ENCODE data around the gene RNF144B.

Gene RNF144B

GRCh38 chr6:18414116-18414515 lies 27.0 kb downstream of the RNF144B start:
- TF ChIP-seq TAF1 (IDR thresholded peaks at IDR 0.05; ENCODE audit: borderline replicate concordance, low read depth, low read length) = no peak
- TF ChIP-seq POLR2A (IDR thresholded peaks at IDR 0.05; ENCODE audit: low read depth, low read length) = no peak
- TF ChIP-seq POLR2AphosphoS5 (IDR thresholded peaks at IDR 0.05; ENCODE audit: low read depth, low read length) = no peak
- DNase-seq (ENCODE audit: insufficient read length) (no peak), FAIRE-seq (no peak)

GRCh38 chr6:18415207-18415606 lies 28.1 kb downstream of the RNF144B start:
- TF ChIP-seq POLR2AphosphoS5 (IDR thresholded peaks at IDR 0.05; ENCODE audit: low read depth, low read length) (no peak), POLR2A (IDR thresholded peaks at IDR 0.05; ENCODE audit: low read depth, low read length) (no peak), TAF1 (IDR thresholded peaks at IDR 0.05; ENCODE audit: borderline replicate concordance, low read depth, low read length) (no peak)
- FAIRE-seq (no peak), DNase-seq (ENCODE audit: insufficient read length) (no peak)

GRCh38 chr6:18415671-18416340 lies 28.7 kb downstream of the RNF144B start:
- FAIRE-seq = no peak
- DNase-seq (ENCODE audit: insufficient read length) = no peak

GRCh38 chr6:18416341-18416679 lies 29.2 kb downstream of the RNF144B start:
- DNase-seq (ENCODE audit: insufficient read length) = no peak
- TF ChIP-seq TAF1 (IDR thresholded peaks at IDR 0.05; ENCODE audit: borderline replicate concordance, low read depth, low read length) = no peak
- no peak for TF ChIP-seq POLR2AphosphoS5 (IDR thresholded peaks at IDR 0.05; ENCODE audit: low read depth, low read length)
- TF ChIP-seq POLR2A (IDR thresholded peaks at IDR 0.05; ENCODE audit: low read depth, low read length) = no peak
- FAIRE-seq = no peak

More at GRCh38 chr6:18415671-18416340, 28.7 kb downstream of the RNF144B start:
- TF ChIP-seq POLR2AphosphoS5 (IDR thresholded peaks at IDR 0.05; ENCODE audit: low read depth, low read length) = no peak
- TF ChIP-seq POLR2A (IDR thresholded peaks at IDR 0.05; ENCODE audit: low read depth, low read length) = no peak
- TF ChIP-seq TAF1 (IDR thresholded peaks at IDR 0.05; ENCODE audit: borderline replicate concordance, low read depth, low read length) = no peak

- TF ChIP-seq POLR2AphosphoS5 (IDR thresholded peaks at IDR 0.05; ENCODE audit: low read depth, low read length) (no peak), TAF1 (IDR thresholded peaks at IDR 0.05; ENCODE audit: borderline replicate concordance, low read depth, low read length) (no peak), POLR2A (IDR thresholded peaks at IDR 0.05; ENCODE audit: low read depth, low read length) (no peak)
Observed at GRCh38 chr6:18420328-18420727, 33.2 kb downstream of the RNF144B start.

GRCh38 chr6:18422136-18422535 lies 35.0 kb downstream of the RNF144B start:
- no peak for FAIRE-seq
- no peak for TF ChIP-seq POLR2AphosphoS5 (IDR thresholded peaks at IDR 0.05; ENCODE audit: low read depth, low read length)
- no peak for TF ChIP-seq POLR2A (IDR thresholded peaks at IDR 0.05; ENCODE audit: low read depth, low read length)
- no peak for TF ChIP-seq TAF1 (IDR thresholded peaks at IDR 0.05; ENCODE audit: borderline replicate concordance, low read depth, low read length)

More at GRCh38 chr6:18420328-18420727, 33.2 kb downstream of the RNF144B start:
- DNase-seq (ENCODE audit: insufficient read length) = no peak
- no peak for FAIRE-seq

GRCh38 chr6:18423426-18423825 lies 36.3 kb downstream of the RNF144B start:
- no peak for DNase-seq (ENCODE audit: insufficient read length)
- no peak for FAIRE-seq
- TF ChIP-seq TAF1 (IDR thresholded peaks at IDR 0.05; ENCODE audit: borderline replicate concordance, low read depth, low read length) (no peak), POLR2AphosphoS5 (IDR thresholded peaks at IDR 0.05; ENCODE audit: low read depth, low read length) (no peak)

More at GRCh38 chr6:18422136-18422535, 35.0 kb downstream of the RNF144B start:
- DNase-seq (ENCODE audit: insufficient read length) = no peak

GRCh38 chr6:18424201-18424600 lies 37.1 kb downstream of the RNF144B start:
- FAIRE-seq (no peak), DNase-seq (ENCODE audit: insufficient read length) (no peak)
- TF ChIP-seq POLR2A (IDR thresholded peaks at IDR 0.05; ENCODE audit: low read depth, low read length) = no peak

- FAIRE-seq = no peak
- TF ChIP-seq TAF1 (IDR thresholded peaks at IDR 0.05; ENCODE audit: borderline replicate concordance, low read depth, low read length) (no peak), POLR2AphosphoS5 (IDR thresholded peaks at IDR 0.05; ENCODE audit: low read depth, low read length) (no peak), POLR2A (IDR thresholded peaks at IDR 0.05; ENCODE audit: low read depth, low read length) (no peak)
- DNase-seq (ENCODE audit: insufficient read length) = no peak
Observed at GRCh38 chr6:18425218-18425617, 38.1 kb downstream of the RNF144B start.

GRCh38 chr6:18427296-18427695 lies 40.1 kb downstream of the RNF144B start:
- no peak for TF ChIP-seq TAF1 (IDR thresholded peaks at IDR 0.05; ENCODE audit: borderline replicate concordance, low read depth, low read length)
- TF ChIP-seq POLR2AphosphoS5 (IDR thresholded peaks at IDR 0.05; ENCODE audit: low read depth, low read length) = no peak
- no peak for TF ChIP-seq POLR2A (IDR thresholded peaks at IDR 0.05; ENCODE audit: low read depth, low read length)
- DNase-seq (ENCODE audit: insufficient read length) (no peak), FAIRE-seq (no peak)

GRCh38 chr6:18429655-18430297 lies 42.6 kb downstream of the RNF144B start:
- FAIRE-seq (no peak), DNase-seq (ENCODE audit: insufficient read length) (no peak)
- TF ChIP-seq POLR2AphosphoS5 (IDR thresholded peaks at IDR 0.05; ENCODE audit: low read depth, low read length) (no peak), TAF1 (IDR thresholded peaks at IDR 0.05; ENCODE audit: borderline replicate concordance, low read depth, low read length) (no peak), POLR2A (IDR thresholded peaks at IDR 0.05; ENCODE audit: low read depth, low read length) (no peak)

- no peak for TF ChIP-seq TAF1 (IDR thresholded peaks at IDR 0.05; ENCODE audit: borderline replicate concordance, low read depth, low read length)
- no peak for DNase-seq (ENCODE audit: insufficient read length)
- no peak for FAIRE-seq
Observed at GRCh38 chr6:18431581-18431980, 44.4 kb downstream of the RNF144B start.

All from GM12892 (cell line).